ENCODE results near the gene GCK.

DNA sequence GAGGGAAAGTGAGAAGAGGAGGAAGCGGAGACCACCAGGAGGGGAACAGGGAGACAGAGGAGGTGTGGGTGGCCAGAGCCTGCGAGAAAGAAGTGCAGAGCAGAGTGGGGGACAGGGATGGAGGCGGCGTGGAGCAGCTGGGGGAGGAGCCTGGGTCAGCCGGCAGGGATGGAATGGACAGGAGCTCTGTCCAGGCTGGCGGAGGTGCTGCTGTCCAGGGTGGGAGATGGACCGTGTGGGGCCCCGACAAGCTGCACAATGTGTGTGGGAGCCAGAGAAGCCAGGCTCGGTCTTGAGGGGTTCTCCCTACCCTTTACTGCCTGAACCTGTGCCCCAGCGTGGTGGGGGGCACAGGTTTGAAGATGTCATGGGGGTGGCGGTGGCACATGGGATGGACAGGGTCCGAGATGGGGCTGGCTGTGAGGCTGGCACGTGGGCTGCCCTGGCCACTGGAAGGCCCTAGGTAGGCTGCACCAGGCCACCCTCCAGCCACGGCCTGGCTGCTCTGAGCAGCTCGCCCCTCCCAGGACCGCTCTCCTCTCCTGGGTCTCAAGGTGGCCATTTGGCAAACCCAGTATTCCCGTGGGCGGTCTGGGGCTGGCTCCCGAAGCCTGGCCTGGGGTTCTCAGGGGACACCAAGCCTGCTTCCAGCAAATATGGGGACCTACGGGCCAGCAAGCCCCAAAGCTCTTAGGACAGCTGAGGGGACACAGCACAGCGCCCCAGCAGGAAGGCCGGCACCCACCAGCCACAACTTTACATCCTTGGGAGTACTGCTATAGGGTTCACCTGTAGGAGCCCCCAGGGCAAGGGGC is 43.9 kb upstream of the GCK start:
- TF ChIP-seq CTCF (conservative IDR thresholded peaks at IDR 0.05 in 1 of 2, IDR thresholded peaks at IDR 0.05 in 1 of 2; ENCODE audit: extremely low read depth in 1 of 2, insufficient read depth in 1 of 2, low read depth in 1 of 2, low read length in 2 of 2) = no peak
- no peak for TF ChIP-seq EZH2 (IDR thresholded peaks at IDR 0.05; ENCODE audit: borderline replicate concordance, low read length)

Measured in mammary epithelial cell (primary cell).